ENCODE results near the gene CRBN. TPM values are rescaled to one million over a fixed set of nuclear protein-coding genes. Genes with fewer than 3 reads are reported as not detected.

CRBN gene
- total RNA-seq, 1 donor from 2014 or later: 47.8 TPM

DNA sequence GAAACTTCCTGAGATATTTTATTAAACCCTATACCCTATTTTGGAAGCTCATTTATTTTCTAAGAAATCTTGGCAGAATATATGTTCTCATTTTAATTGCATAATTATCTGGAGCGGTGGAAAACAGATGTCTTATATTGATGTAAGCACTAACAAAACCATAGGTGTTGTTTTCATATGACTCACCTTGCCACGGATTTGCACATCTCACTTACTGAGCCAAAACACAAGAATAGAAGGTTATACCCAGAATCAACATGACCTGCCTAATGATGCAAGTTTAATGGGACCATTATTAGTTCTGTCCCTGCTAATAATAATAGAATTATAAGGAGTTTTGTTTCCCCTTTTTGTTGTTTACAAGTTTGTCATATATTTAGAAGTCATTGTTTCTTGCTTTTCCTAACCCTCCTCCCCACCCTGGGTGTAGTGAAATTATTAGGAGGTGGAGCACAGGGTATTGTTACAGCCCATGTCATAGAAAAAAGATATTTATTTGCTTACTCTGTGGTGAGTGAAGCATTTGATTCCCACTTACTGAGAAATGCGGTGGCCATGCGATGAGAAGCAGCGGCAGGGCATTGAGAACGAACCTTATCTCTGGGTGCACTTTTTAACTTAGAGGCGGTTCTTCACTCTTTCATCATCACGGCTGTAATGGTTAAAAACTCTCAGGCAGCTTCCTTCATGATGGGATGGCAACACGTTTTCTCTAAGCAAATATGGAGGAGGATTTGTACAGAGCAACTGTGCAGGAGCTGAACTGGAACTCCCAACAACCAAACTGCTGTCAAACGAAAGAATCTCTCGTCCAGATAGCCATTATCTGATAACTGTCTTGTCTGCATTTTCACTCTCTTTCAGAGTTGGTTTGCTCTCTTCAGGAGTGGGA, 69.8 kb downstream of the CRBN start:
- DNase-seq (ENCODE audit: low spot score): no peak
- H3K4me1 Mint-ChIP-seq (ENCODE audit: unreplicated experiment): no peaks in the 10 kb centered on the region
- no peaks in the 10 kb centered on the region for H3K36me3 Mint-ChIP-seq (ENCODE audit: low read depth, unreplicated experiment)
- peaks cover 34% of the 10 kb centered on the region for H3K9me3 Mint-ChIP-seq (ENCODE audit: unreplicated experiment)
- no peak overlapping the region for H3K4me3 Mint-ChIP-seq (ENCODE audit: unreplicated experiment)
- H3K27me3 Mint-ChIP-seq (ENCODE audit: unreplicated experiment): no peaks in the 10 kb centered on the region
- no peak overlapping the region for H3K27ac Mint-ChIP-seq (ENCODE audit: unreplicated experiment)
- TF ChIP-seq, protein P1, sequence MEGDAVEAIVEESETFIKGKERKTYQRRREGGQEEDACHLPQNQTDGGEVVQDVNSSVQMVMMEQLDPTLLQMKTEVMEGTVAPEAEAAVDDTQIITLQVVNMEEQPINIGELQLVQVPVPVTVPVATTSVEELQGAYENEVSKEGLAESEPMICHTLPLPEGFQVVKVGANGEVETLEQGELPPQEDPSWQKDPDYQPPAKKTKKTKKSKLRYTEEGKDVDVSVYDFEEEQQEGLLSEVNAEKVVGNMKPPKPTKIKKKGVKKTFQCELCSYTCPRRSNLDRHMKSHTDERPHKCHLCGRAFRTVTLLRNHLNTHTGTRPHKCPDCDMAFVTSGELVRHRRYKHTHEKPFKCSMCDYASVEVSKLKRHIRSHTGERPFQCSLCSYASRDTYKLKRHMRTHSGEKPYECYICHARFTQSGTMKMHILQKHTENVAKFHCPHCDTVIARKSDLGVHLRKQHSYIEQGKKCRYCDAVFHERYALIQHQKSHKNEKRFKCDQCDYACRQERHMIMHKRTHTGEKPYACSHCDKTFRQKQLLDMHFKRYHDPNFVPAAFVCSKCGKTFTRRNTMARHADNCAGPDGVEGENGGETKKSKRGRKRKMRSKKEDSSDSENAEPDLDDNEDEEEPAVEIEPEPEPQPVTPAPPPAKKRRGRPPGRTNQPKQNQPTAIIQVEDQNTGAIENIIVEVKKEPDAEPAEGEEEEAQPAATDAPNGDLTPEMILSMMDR (IDR thresholded peaks at IDR 0.05; ENCODE audit: unreplicated experiment): no peak

DNA sequence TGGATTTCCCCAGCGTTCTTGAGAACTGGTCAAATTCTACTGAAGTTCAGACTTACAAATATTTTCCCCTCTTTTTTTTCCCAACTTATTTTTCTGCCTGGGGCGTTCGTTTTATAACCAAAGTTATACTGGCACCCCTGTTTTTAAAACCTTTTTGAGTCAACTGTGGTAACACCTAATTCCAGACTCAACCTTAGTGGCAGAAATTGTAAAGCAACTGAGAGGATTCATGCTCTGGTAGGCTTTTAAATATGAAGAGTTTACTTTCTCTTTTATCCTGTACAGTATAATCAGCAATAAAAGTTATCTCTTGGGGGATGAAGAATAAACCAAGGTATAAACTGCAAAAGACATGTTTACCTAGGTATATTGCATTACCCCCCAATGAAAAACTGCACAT, 71.6 kb downstream of the CRBN start:
- Mint-ChIP-seq H3K36me3 (ENCODE audit: low read depth, unreplicated experiment) (no peaks in the 10 kb centered on the region), H3K27ac (ENCODE audit: unreplicated experiment) (no peak overlapping the region), H3K9me3 (ENCODE audit: unreplicated experiment) (peaks cover 34% of the 10 kb centered on the region), H3K4me1 (ENCODE audit: unreplicated experiment) (no peaks in the 10 kb centered on the region), H3K4me3 (ENCODE audit: unreplicated experiment) (no peak overlapping the region), H3K27me3 (ENCODE audit: unreplicated experiment) (no peaks in the 10 kb centered on the region)
- no peak for DNase-seq (ENCODE audit: low spot score)
- TF ChIP-seq, protein P1 (IDR thresholded peaks at IDR 0.05; ENCODE audit: unreplicated experiment): no peak

DNA sequence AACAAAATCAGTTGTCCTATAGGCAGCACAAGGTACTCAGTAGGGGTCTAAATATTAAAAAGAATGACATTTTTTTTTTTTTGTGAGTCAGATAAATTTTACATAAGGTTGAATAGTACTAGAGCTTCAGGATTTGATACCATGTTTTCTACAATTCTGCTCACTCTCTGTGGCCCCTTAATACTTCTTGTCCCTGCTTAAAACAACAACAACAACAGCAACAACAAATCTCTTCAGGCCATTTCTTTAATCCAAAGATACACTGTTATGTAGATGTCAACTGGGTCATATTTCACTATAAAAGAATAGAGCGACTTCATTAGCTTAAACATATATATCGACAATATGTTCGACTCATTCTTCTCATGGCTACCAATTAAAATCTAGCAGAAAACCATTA, 72.3 kb downstream of the CRBN start:
- DNase-seq (ENCODE audit: low spot score): no peak
- TF ChIP-seq, protein P1 (IDR thresholded peaks at IDR 0.05; ENCODE audit: unreplicated experiment): no peak
- Mint-ChIP-seq H3K9me3 (ENCODE audit: unreplicated experiment) (peaks cover 35% of the 10 kb centered on the region), H3K4me3 (ENCODE audit: unreplicated experiment) (no peak overlapping the region), H3K27ac (ENCODE audit: unreplicated experiment) (no peak overlapping the region), H3K4me1 (ENCODE audit: unreplicated experiment) (no peaks in the 10 kb centered on the region), H3K36me3 (ENCODE audit: low read depth, unreplicated experiment) (no peaks in the 10 kb centered on the region), H3K27me3 (ENCODE audit: unreplicated experiment) (no peaks in the 10 kb centered on the region)

DNA sequence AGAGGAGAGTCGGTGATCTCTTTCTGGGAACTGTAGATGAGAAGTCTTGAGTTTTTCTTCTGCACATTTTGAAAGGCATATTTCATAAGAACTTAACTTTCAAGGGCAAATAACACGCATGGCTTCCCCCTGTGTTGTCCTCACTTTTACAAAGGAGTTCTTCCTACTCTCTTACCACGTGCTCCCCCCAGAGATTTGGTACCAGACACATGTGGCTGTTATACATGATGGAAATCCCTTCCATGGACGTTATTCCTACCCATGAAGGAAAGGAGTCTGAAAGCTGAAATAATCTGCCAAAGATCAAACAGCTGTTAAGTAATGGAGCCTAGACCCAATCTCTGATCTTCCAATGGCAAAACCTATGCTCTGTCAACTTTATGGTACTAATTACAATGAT, 73.7 kb downstream of the CRBN start:
- Mint-ChIP-seq H3K27me3 (ENCODE audit: unreplicated experiment) (no peaks in the 10 kb centered on the region), H3K36me3 (ENCODE audit: low read depth, unreplicated experiment) (no peaks in the 10 kb centered on the region), H3K4me3 (ENCODE audit: unreplicated experiment) (no peak overlapping the region), H3K4me1 (ENCODE audit: unreplicated experiment) (no peaks in the 10 kb centered on the region), H3K9me3 (ENCODE audit: unreplicated experiment) (peaks cover 33% of the 10 kb centered on the region), H3K27ac (ENCODE audit: unreplicated experiment) (no peak overlapping the region)
- TF ChIP-seq, protein P1 (IDR thresholded peaks at IDR 0.05; ENCODE audit: unreplicated experiment): no peak
- no peak for DNase-seq (ENCODE audit: low spot score)

DNA sequence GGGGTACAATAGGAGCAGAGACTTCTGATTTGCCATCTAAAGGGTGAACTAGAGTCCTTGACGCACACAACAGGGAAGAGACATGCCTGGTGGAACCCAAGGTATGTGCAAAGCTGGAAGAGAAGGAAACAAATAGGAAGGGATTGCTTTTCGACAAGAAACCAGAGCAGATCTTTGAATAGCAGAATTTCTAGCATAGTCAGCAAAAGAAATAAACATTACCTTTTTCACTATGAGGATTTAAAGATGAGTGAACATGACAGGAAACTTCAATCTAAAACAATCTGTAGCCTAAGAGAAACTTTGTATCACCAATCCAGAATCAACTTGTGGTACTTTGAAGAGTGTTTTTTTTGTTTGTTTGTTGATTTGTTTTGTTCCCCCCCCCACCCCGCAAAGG, 74.2 kb downstream of the CRBN start:
- TF ChIP-seq, protein P1 (IDR thresholded peaks at IDR 0.05; ENCODE audit: unreplicated experiment): no peak
- no peak for DNase-seq (ENCODE audit: low spot score)
- Mint-ChIP-seq H3K4me1 (ENCODE audit: unreplicated experiment) (no peaks in the 10 kb centered on the region), H3K4me3 (ENCODE audit: unreplicated experiment) (no peak overlapping the region), H3K9me3 (ENCODE audit: unreplicated experiment) (peaks cover 27% of the 10 kb centered on the region), H3K36me3 (ENCODE audit: low read depth, unreplicated experiment) (no peaks in the 10 kb centered on the region), H3K27ac (ENCODE audit: unreplicated experiment) (no peak overlapping the region), H3K27me3 (ENCODE audit: unreplicated experiment) (no peaks in the 10 kb centered on the region)

Measured in endothelial cell (in vitro differentiated cells).